ENCODE results near the gene STING1.
A peak's percentile ranks its signal among the peaks of the same experiment; 100 is the strongest.
"Not testable (repeated sequence)": the region's sequence is repeated elsewhere in the genome, so short reads cannot be mapped to it uniquely, and the experiment has no call there.

STING1 gene

GRCh38 chr5:139445325-139446170, 37.0 kb downstream of the STING1 start:
- no peak for TF ChIP-seq POLR2A (IDR thresholded peaks at IDR 0.05; ENCODE audit: low read length)
- TF ChIP-seq GATA1 (IDR thresholded peaks at IDR 0.05; ENCODE audit: low read depth, low read length), result no peak
- DNase-seq, result no peak

- TF ChIP-seq POLR2A (IDR thresholded peaks at IDR 0.05; ENCODE audit: low read length) (no peak), GATA1 (IDR thresholded peaks at IDR 0.05; ENCODE audit: low read depth, low read length) (no peak)
- DNase-seq, result no peak
Measured at GRCh38 chr5:139443831-139444453, 38.6 kb downstream of the STING1 start.

GRCh38 chr5:139440416-139440815, 42.1 kb downstream of the STING1 start:
- DNase-seq, result not testable (repeated sequence)

- TF ChIP-seq POLR2A (IDR thresholded peaks at IDR 0.05; ENCODE audit: low read length) (peak; percentile 46), GATA1 (IDR thresholded peaks at IDR 0.05; ENCODE audit: low read depth, low read length) (no peak)
- peak; percentile 86 to 91 for DNase-seq
Measured at GRCh38 chr5:139439013-139439903, 43.3 kb downstream of the STING1 start, which contains the start of gene DNAJC18. Gene DNAJC18 (minus strand): TSS chr5:139439525. CDS start chr5:139439445, 80 bp downstream.

- peak in 1 of 2 experiments; percentile 38 for DNase-seq
- TF ChIP-seq GATA1 (IDR thresholded peaks at IDR 0.05; ENCODE audit: low read depth, low read length) (no peak), POLR2A (IDR thresholded peaks at IDR 0.05; ENCODE audit: low read length) (no peak)
Measured at GRCh38 chr5:139438707-139439012, 43.9 kb downstream of the STING1 start.

GRCh38 chr5:139435676-139436075, 46.9 kb downstream of the STING1 start:
- no peak for DNase-seq
- TF ChIP-seq POLR2A (IDR thresholded peaks at IDR 0.05; ENCODE audit: low read length), result no peak

- DNase-seq, result no peak
- no peak for TF ChIP-seq GATA1 (IDR thresholded peaks at IDR 0.05; ENCODE audit: low read depth, low read length)
- no peak for TF ChIP-seq POLR2A (IDR thresholded peaks at IDR 0.05; ENCODE audit: low read length)
Measured at GRCh38 chr5:139431706-139432105, 50.9 kb downstream of the STING1 start.

GRCh38 chr5:139430015-139430414, 52.5 kb downstream of the STING1 start:
- TF ChIP-seq POLR2A (IDR thresholded peaks at IDR 0.05; ENCODE audit: low read length) (no peak), GATA1 (IDR thresholded peaks at IDR 0.05; ENCODE audit: low read depth, low read length) (no peak)
- DNase-seq, result no peak

- no peak for DNase-seq
- no peak for TF ChIP-seq POLR2A (IDR thresholded peaks at IDR 0.05; ENCODE audit: low read length)
- no peak for TF ChIP-seq GATA1 (IDR thresholded peaks at IDR 0.05; ENCODE audit: low read depth, low read length)
Measured at GRCh38 chr5:139426203-139426885, 56.2 kb downstream of the STING1 start.

Data from erythroblast (primary cell).